Measurements from ENCODE around the gene ZBTB17.

The ZBTB17 gene

DNA sequence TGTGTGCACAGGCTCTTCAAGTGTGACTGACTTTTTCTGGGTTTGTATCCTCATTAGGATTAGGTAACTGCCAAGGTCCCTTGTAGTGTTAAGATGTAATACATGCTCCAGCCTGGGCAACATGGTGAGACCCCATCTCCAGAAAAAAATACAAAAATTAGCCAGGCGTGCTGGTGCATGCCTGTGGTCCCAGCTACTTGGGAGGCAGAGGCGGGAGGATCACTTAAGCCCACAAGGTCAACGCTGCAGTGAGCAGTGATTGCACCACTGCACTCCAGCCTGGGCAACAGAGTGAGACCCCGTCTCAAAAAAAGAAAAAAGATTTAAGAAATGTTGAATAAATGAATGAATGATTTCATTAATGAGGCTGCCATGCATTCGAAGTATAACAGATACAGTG is 15.1 kb downstream of the ZBTB17 start:
- no peak for DNase-seq (ENCODE audit: low spot score)

DNA sequence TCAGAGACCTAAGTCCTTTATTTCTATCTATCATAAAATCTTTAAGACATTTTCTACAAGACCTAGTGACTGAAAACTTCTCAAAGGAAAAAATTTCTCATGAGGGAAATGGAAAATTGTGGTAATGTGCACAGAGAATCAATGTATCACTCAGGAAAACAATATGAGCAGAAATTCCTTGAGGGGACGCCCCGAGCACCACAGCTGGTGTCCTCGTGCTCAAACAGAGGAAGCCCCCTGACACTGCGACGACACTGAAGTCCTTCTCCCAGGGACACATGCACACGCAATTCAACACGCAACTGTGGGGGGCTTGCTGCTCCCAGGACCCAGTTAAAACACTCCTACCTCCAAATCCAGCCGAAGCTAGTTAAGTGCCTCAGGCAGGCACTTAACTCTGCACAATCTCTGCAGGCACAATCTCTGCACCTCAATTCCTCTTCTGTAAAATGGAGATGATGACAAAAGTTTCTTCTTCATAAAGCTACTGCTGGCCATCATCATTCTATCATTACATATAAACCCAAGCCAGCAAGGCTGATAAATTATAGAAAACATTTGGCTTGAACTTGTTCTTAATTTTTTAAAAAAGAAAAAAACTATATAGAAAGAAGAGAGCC is 16.0 kb downstream of the ZBTB17 start:
- DNase-seq (ENCODE audit: low spot score): no peak

DNA sequence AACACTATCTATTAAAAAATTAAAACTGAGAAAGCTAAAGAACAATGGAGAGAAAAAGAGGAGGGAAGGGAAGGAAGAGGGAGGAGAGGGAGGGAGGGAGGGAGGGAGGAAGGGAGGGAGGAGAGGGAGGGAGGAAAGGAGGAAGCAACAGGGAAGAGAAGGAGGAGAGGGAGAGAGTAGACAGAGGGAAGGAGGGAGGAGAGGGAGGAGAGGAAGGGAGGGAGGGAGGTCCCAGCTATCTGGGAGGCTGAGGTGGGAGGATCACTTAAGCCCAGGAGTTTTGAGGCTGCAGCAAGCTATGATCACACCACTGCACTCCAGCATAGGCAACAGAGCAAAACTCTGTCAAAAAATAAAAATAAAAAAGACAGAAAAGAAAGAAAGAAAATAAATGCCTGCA is 16.5 kb downstream of the ZBTB17 start:
- DNase-seq (ENCODE audit: low spot score): no peak

DNA sequence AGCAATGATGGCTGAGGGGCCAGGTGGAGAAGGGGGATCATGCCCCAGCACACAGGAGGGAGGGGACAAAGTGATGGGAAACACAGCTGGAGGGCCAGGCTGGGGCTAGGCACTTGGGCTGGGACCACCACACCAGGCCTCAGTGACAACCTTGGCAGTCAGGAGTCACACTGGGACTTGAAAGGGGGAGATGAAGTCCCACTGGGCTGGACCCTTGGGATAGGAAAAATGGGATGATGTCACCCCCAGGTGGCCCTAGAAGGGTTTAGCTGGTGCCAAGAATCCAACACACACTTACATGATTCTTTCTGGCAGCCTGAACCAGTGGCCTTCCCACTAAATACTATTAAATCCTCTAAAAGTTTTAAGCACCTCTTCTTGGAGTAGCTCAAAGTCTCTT is 17.1 kb downstream of the ZBTB17 start:
- DNase-seq (ENCODE audit: low spot score): no peak

DNA sequence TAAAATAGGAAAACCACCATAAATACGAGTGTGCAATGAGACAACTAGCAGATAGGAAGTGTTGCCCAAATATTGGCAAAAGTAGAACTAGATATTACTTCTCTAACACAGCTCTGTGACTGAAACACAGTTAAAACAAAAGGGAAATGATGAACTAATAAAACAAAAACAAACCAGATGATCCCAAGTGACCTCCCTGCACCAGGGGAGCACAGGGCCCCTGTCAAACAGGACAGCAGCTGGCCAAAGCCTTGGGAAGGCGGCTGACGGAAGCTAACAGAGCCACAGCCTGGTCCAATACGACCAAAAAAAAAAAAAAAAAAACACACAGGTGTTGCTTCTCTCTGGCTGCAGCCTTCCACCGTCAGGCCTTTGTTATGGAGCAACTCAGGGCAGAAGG is 17.8 kb downstream of the ZBTB17 start:
- DNase-seq (ENCODE audit: low spot score): no peak

DNA sequence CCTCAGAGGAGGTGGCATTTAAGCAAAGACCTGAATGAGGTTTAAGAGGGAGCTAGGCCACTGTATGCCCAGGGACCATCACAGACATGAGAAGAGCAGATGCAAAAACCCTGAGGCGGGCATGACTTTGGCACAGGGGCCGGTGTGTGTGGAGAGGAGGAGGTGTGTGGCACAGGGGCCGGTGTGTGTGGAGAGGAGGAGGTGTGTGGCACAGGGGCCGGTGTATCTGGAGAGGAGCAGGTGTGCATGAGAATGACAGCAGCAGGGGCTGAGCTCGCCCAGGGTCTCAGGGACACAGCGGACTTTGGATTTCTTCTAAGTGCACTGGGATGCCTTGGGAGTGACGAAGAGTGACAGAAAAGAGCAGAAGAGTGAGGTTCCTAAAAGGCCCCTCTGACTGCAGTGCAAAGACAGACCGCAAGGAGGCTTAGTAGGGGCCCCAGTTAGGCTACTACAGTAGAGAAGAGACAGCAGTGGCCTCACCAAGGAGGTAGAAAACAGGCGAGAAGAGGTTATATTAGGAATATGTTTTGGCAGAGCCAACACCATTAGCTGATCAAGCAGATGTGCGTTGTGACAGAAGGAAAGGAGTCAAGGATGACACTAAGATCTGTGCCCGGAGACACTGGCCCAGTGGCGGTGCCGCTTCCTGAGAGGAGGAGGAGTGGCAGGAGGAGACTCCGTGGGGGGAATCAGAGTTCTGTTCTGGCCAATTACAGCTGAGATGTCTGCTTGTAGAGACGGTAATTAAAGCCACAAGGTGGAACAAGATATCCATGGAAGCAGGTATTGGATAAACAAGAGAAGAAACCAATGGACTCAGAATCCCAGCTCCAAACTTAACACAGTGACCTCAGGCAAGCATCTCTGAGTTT is 18.4 kb downstream of the ZBTB17 start:
- no peak for DNase-seq (ENCODE audit: low spot score)

DNA sequence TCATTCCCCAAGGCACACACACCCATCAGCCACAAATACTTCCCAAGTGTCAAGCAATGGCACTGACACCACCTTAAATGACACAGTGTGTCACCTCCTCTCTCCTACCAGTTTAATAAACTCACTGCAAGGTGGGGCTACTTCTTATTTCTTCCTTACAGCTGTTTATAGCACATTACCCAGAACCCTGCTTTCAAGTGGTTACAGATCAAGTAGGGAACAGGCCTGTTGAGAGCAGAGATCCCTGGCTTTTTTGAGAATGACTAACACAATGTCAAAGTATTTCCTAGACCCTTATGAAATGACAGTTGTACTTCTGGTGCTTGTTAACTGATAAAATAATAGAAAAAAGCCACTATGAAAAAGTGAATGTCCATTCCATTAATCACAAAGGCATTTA is 19.8 kb downstream of the ZBTB17 start:
- no peak for DNase-seq (ENCODE audit: low spot score)

DNA sequence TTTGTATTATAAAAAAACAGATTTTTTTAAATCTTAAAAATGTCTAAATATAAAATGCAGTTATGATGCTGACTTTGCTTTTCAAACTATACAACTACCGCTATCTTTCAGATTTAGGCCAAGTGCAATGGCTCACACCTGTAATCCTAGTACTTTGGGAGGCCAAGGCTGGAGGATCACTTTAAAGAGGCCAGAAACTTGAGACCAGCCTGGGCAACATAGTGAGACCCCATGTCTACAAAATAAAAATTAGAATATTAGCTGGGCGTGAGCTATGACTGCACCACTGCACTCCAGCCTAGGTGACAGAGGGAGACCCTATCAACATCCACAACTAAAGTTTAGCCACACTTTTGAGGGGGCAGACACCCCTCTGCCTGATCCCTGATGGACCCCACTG is 20.3 kb downstream of the ZBTB17 start:
- DNase-seq (ENCODE audit: low spot score): no peak

DNA sequence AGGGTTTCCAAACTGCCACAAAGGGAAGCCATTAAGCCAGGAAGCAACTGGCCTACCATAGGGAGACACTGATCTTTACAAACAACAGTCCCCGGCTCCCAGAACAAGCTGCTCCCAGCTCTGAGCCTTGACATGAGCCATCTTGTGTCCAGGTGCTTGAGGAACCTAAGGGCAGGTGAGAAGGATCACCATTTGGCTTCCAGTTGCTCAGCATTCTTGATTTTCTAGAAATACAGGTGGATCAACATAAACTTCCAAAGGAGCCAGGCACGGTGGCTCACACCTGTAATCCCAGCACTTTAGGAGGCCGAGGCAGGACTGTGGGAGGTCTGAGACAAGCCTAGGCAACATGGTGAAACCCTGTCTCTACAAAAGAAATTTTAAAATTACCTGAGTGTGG is 21.6 kb downstream of the ZBTB17 start:
- no peak for DNase-seq (ENCODE audit: low spot score)

DNA sequence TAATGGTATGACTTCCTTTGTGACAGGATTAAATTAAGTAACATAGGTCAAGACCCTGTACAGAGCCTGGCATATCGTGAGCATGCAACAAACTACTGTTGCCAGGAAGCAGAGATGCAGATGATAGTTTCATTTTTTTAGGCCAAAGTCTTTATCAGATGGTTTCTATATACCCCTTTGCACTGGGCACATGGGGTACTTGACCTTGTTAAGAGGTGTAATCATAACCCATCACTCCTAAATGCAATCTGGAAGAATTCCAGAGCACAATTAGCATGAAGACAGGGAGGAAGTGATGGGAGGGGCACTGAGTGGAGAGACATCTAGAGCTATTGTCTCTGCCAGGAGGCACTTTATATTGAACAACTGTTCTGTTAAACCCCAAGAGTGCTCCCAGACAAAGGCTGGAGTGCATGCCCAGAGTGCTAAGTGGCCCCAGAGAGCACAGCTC is 22.1 kb downstream of the ZBTB17 start:
- DNase-seq (ENCODE audit: low spot score): no peak

DNA sequence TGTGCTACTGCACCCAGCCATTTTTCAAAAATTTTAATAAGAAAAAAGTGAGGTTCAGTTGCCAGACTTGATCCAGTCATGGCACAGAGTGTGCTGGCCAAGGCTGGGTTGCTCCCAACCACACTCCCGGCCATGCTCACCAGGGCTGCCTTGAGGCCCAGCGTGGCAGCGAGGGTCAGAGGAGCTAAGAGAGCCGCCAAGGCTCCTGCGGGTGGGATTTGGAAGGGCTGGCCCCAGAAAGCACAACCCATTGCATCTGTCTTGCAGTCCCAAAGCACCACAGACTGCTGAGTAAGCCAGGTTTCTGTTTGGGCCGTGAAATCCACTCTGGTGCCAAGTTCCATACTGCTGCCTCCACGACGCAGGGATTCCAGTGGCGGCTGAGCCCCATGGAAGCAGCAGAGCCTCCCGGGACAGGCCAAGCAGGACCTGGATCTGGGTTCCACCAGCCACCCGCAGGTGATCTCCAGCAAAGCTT is 22.6 kb downstream of the ZBTB17 start:
- no peak for DNase-seq (ENCODE audit: low spot score)

DNA sequence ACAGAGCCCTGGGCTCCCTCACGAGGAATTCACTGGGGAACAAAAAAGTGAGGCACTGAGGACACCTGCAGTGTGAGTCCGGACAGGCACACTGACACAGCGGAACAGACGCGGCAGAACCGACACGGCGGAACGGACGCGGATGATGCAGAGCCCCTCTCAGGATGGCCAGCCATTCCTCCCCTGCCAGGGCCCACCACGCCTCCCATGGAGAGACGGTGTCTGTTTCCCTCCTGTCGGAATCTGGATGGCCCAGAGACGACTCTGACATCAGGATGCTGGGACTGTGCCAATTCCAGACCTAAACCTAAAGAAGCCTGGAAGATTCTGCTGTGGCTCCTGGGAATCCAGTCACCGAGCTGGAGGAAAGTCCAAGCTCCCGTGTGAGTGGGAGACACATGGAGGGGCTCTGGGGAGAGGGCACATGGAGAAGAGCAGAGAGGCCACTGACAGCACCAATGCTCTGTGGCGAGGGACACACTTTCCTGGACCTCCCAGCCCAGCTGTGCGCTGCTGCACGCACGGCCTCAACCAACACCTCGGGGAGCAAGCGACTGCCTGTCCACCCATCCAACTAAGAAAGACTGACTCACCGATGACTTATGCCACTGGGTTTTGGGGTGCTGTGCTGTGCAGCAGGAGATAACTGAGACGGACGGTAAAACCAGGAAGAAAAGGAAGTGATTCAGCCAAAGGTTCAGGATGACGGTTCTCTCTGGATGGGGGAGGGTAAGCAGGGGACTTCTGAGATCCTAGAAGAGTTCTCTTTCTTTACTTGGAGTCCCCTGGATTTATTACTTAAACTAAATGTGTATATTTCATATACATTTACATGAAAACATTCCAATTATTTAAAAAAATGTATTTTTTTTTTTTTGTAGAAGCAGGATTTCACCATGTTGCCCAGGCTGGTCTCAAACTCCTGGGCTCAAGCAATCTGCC is 23.3 kb downstream of the ZBTB17 start:
- no peak for DNase-seq (ENCODE audit: low spot score)

DNA sequence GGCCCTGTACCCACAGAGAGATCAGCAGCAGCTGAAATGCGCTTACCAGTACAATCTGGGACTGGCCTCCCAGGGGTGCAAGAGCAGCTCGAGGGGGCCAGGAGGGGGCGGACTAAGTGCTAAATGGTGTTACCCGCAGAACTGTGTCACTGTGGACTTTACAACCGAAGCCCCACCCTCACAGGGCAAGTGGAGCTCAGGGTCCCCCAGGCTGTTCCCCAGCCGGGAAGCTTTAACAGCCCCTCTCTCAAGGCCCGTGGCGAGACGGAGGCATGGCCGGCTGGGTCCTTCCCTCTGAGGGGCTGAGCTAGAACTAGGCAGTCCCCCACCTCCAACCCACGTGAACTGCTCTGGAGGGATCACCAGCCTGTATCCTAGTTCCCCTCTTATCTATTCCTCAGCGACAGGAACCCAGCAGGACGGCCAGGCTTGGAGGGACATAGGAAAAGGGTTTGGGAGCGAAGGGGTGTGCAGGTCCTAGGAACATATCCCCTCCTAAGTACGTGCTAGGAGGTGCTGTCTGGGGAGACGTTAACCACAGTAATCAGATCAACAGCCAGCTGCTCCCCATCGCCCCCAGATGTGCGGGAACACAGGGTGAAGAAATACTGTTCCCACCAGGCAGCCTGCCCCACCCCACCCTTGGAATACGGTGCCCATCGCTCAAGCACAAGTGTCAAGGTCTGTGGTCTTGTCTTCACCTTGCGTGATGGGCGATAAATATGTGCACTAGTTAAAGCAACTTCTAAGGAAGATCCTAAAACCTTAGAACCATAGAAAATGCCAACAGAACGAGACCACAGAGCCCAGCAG is 24.4 kb downstream of the ZBTB17 start:
- DNase-seq (ENCODE audit: low spot score): peak; percentile 44

DNA sequence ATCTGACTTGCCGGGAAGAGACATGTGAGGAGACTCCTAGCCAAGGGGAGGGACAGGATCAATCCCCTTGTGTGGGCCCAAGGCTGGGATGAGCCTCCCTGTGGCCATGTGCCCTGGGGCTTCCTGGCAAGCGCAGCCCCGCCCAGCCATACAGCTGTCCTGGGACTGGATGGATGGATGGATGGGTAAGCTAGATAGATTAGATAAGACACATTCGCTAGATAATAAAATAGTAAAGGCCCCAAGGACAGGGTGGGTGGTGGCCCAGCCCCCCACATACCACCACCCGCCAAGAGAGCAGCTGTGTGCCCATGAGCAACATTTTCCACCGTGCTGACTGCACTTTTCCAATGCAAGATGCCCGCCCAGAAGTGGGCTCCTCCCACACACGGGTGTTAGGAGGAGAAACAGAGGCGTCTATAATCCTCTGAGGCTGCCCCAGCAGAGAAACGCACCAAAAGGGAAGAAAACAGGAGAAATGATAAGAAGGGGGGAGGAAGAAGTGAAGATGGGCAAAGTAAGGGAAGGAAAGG is 25.1 kb downstream of the ZBTB17 start:
- DNase-seq (ENCODE audit: low spot score): peak; percentile 61

DNA sequence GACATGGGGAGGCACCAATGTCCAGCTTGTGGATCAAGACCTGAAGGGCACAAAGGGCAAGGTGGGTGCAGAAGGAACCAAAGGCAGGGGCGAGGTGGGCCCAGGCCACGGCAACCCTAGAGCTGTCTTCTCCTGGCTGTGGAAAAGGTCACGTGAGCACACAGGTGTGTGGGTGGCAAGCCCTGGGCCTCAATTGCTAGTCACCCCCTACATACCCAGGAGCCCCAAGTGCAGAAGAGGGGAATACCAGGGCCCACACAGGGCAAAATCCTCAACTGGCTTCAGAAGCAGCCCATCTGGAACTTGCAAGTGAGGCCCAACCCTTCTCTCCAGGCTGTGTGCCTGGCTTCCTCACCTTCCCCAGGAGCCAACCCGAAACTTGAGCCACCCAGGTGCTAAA is 25.6 kb downstream of the ZBTB17 start:
- no peak for DNase-seq (ENCODE audit: low spot score)

DNA sequence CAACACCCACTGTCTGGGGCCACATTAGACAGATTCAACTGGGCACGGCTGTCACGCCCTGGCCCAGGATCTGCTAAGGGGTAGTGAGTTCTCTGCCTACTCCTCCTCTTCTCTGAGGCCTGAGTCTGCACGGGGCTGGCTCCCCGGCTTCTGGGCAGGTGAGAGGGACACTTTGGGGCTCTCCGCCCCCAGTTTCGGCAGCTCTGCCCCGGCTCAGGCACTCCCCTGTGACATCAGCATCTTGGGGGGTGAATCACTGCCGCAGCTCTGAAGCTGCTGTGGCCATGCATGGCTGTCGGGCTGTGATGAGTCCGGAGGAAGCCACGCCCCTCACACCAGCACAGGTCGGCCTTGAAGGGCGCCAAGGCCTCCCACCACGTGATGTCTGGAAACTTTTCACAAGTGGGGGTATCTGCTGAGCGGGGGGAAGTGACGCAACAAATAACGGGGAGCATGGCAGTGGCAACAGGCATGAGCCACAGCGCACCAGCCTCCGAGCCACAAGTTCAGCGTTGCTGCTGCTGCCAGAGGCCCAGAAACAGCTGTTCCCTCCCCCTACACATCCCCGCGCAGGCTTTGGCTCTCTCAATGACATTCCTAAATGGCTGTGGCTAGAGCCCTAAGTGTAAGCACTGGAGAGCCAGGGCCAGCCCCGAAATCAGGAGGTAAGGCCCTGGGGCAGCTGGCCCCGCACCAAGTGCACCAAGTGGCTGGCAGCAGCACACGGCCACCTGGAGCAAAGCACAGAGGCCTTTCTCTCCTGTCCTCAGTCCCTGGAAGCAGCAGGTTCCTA is 26.3 kb downstream of the ZBTB17 start:
- DNase-seq (ENCODE audit: low spot score): peak; percentile 39

DNA sequence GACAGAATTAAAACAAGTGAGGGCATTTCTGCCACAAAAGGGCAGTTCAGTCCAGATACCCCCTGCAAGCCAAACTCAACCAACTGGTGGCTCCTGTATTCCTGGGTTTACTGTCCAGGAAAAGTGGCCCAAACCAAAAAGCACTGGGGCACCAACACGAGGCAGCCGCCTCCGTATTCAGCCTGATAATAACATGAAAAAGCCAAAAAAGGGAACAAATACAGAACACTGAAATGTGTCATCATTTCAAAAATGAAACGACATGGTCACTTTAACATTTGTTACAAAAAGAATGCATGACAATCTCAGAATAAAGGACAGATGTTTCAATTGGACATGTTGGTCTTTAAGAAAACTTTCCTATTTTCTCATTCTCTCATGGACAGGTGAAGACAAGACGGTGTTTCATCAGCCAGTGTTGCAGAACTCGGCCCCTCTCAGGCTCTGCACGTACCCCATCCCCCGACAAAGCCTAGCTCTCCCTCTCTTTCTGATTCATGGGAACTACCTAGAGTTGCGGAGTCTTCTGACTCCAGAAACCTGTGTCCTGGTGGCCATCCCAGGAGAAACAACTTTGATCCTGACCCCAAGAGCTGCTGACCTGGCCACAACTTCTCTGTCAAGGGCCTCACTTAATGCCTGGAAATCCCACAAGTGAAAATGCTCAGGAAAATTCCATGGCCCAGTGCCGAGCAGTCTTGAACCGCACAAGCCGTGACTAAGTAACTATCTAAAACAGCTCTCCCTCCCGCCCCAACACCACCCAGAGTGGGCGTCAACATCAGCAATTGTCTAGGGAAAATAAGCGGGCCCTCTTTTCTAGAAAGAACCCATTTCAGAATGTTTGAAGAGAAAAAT is 27.1 kb downstream of the ZBTB17 start:
- no peak for DNase-seq (ENCODE audit: low spot score)

DNA sequence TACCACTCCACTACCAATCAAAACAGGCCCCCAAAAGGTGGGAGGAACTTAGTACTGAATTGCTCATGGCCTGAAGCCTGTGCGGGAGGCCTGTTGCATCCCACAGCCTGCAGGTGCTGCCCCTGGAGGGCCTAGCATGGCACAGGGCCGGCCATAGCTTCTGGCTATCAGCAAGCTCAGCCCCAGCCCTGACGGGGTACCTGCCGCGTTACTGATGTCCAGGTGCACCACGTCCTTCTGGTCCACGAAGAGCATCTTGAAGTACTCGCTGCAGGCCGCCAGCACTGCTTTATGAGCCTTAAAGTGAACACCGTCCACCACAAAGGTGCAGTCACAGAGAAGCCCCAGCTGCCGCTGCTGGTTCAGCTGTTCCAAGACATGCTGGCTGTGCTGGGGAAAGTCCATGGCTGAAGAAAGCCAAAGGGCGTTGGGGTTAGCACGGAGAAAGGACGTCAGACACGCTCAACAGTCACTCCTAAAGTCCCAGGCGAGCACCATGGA is 27.8 kb downstream of the ZBTB17 start:
- DNase-seq (ENCODE audit: low spot score): no peak

DNA sequence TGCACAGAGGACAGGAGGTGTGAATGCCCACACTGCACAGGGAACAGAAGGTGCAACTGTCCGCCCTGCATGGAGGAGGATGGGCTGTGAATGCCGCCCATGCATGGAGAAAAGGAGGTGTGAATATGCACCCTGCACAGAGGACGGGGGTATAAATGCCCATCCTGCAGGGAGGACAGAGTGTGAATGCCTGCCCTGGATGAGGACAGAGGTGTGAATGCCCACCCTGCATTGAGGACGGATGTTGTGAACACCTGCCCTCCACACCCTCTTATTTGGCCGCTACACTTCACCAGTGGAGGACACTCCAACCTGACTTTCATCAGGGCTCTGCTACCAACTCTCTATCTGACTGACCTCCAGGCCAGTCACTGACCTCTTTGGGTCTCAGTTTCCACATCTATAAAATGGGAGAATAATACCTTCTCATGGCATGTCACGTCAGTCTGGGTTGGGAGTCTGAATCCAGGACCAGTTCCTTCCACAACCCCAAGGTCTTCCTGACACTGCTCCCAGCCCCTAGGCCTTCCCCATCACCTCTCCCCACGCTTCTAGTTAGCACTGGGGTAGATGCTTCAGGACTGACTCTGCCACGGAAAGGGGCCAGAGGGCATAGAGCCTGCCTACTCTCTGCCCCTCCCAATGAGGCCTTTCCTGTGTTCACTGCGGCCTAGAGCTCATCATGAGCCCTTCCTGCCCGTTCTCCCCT is 28.4 kb downstream of the ZBTB17 start:
- DNase-seq (ENCODE audit: low spot score): no peak
